HG02885 (cell line): ENCODE results near the gene CHD6.

ENCODE experiments used
- ATAC-seq: cut with Tn5 transposase; IDR thresholded peaks from one replicate; pipeline ENCODE4 v1.9.1; 2021; ENCODE audit warnings: mild to moderate bottlenecking; ENCODE audit not compliant: unreplicated experiment, poor library complexity

Gene CHD6

GRCh38 chr20:41380551-41381193 is 237.5 kb downstream of the CHD6 start:
- no peak for ATAC-seq

GRCh38 chr20:41379551-41379950 is 238.6 kb downstream of the CHD6 start:
- no peak for ATAC-seq

GRCh38 chr20:41377275-41377674 is 240.9 kb downstream of the CHD6 start:
- ATAC-seq: no peak

- no peak for ATAC-seq
These were observed 241.8 kb downstream of the CHD6 start for GRCh38 chr20:41376349-41376748.

GRCh38 chr20:41375846-41376245 is 242.3 kb downstream of the CHD6 start:
- no peak for ATAC-seq

GRCh38 chr20:41373931-41374920 is 244.0 kb downstream of the CHD6 start:
- no peak for ATAC-seq

GRCh38 chr20:41373251-41373783 is 244.9 kb downstream of the CHD6 start:
- ATAC-seq: no peak

- no peak for ATAC-seq
These were observed 246.8 kb downstream of the CHD6 start for GRCh38 chr20:41371371-41371770.

GRCh38 chr20:41370176-41370575 is 248.0 kb downstream of the CHD6 start:
- no peak for ATAC-seq

GRCh38 chr20:41369673-41370072 is 248.5 kb downstream of the CHD6 start:
- ATAC-seq: no peak

GRCh38 chr20:41367956-41368355 is 250.2 kb downstream of the CHD6 start:
- ATAC-seq: no peak

GRCh38 chr20:41367393-41367695 is 250.8 kb downstream of the CHD6 start:
- no peak for ATAC-seq

- no peak for ATAC-seq
These were observed 251.4 kb downstream of the CHD6 start, which contains the start of gene EMILIN3 for GRCh38 chr20:41366546-41367392. EMILIN3 (minus strand) TSS chr20:41366818; CDS start chr20:41366634, 184 bp downstream.

- ATAC-seq: no peak
These were observed 252.2 kb downstream of the CHD6 start for GRCh38 chr20:41365777-41366545.

GRCh38 chr20:41364967-41365765 is 253.0 kb downstream of the CHD6 start:
- no peak for ATAC-seq

- no peak for ATAC-seq
These were observed 253.8 kb downstream of the CHD6 start for GRCh38 chr20:41364236-41364855.

- no peak for ATAC-seq
These were observed 254.6 kb downstream of the CHD6 start for GRCh38 chr20:41363601-41364000.

GRCh38 chr20:41362748-41363140 is 255.4 kb downstream of the CHD6 start:
- no peak for ATAC-seq
